Suprapubic skin (tissue), 4 donors: Measurements from ENCODE around the gene SPATA13. TPM values are rescaled to one million over a fixed set of nuclear protein-coding genes. Genes with fewer than 3 reads are reported as not detected.

Experiments
- DNase-seq, 2 donors: peaks; one replicate each; pipeline ENCODE4 v3.0.0-alpha.2; 2019; ENCODE audit warnings: low spot score in 2 of 2
- H3K27ac ChIP-seq: fragments of 200-600 bp; sonication (generic); one replicate; pipeline ENCODE4 v1.5.1; 2019
- H3K27me3 ChIP-seq: fragments of 200-600 bp; sonication (generic); one replicate; pipeline ENCODE4 v1.5.1; 2019
- H3K36me3 ChIP-seq: fragments of 200-600 bp; sonication (generic); one replicate; pipeline ENCODE4 v1.5.1; 2019
- H3K4me1 ChIP-seq: fragments of 200-600 bp; sonication (generic); one replicate; pipeline ENCODE4 v1.5.1; 2019
- H3K4me3 ChIP-seq: fragments of 200-600 bp; sonication (generic); one replicate; pipeline ENCODE4 v1.5.1; 2019; ENCODE audit warnings: mild to moderate bottlenecking
- H3K9me3 ChIP-seq: fragments of 200-600 bp; sonication (generic); one replicate; pipeline ENCODE4 v1.5.1; 2019
- EP300 ChIP-seq: sonication (generic); formaldehyde crosslinking; IDR thresholded peaks from one replicate; pipeline ENCODE4 v1.6.1; 2017; ENCODE audit warnings: antibody characterized with exemption
- POLR2A ChIP-seq, 2 donors: fragments of 450-650 bp; IDR thresholded peaks; one replicate each; pipeline ENCODE4 v1.6.1; 2017; ENCODE audit warnings: antibody characterized with exemption in 2 of 2, mild to moderate bottlenecking in 2 of 2, moderate library complexity in 2 of 2
- POLR2AphosphoS5 ChIP-seq, 3 donors: sonication (generic); formaldehyde crosslinking; IDR thresholded peaks; one replicate each; pipeline ENCODE4 v1.6.1; 2017; ENCODE audit warnings: antibody characterized with exemption in 3 of 3
- WGBS: methylation state at CpG from one replicate; pipeline ENCODE4 v1.1.5; 2018; 5-methylcytosine and 5-hydroxymethylcytosine counted together
- total RNA-seq, 4 donors: library from RNA; depleted of rRNA; stranded (reverse); fragments of >200 nt; gene quantifications; one replicate each; pipeline ENCODE4 v1.1.0, GENCODE V29; 2016
- TF ChIP-seq, protein P1 (sequence below), 2 donors: fragments of 200-600 bp in 1 of 2; fragments of 450-650 bp in 1 of 2; sonication (generic) in 1 of 2; IDR thresholded peaks; one replicate each; pipeline ENCODE4 v1.5.1; 2016 to 2019; ENCODE audit warnings: antibody characterized with exemption in 2 of 2, mild to moderate bottlenecking in 1 of 2, moderate library complexity in 1 of 2

The SPATA13 gene
- total RNA-seq, 4 donors from 2014 or later = 26.5 to 64.2 (median 31.6) TPM

GRCh38 chr13:24167666-24168391, 7.3 kb downstream of the SPATA13 start:
- H3K9me3 ChIP-seq = no peaks in the 10 kb centered on the region
- peaks cover 3% of the 10 kb centered on the region for H3K36me3 ChIP-seq
- no peak overlapping the region for H3K27ac ChIP-seq
- H3K4me1 ChIP-seq = peaks cover 11% of the 10 kb centered on the region
- no peak overlapping the region for H3K4me3 ChIP-seq
- WGBS = 58% methylated on average over 6 of the region's 6 CpGs
- DNase-seq = no peak
- no peaks in the 10 kb centered on the region for H3K27me3 ChIP-seq
- TF ChIP-seq, protein P1, sequence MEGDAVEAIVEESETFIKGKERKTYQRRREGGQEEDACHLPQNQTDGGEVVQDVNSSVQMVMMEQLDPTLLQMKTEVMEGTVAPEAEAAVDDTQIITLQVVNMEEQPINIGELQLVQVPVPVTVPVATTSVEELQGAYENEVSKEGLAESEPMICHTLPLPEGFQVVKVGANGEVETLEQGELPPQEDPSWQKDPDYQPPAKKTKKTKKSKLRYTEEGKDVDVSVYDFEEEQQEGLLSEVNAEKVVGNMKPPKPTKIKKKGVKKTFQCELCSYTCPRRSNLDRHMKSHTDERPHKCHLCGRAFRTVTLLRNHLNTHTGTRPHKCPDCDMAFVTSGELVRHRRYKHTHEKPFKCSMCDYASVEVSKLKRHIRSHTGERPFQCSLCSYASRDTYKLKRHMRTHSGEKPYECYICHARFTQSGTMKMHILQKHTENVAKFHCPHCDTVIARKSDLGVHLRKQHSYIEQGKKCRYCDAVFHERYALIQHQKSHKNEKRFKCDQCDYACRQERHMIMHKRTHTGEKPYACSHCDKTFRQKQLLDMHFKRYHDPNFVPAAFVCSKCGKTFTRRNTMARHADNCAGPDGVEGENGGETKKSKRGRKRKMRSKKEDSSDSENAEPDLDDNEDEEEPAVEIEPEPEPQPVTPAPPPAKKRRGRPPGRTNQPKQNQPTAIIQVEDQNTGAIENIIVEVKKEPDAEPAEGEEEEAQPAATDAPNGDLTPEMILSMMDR (IDR thresholded peaks at IDR 0.05) = no peak
- TF ChIP-seq POLR2AphosphoS5 (IDR thresholded peaks at IDR 0.05) (no peak), POLR2A (IDR thresholded peaks at IDR 0.05) (no peak), EP300 (no peak)

DNA sequence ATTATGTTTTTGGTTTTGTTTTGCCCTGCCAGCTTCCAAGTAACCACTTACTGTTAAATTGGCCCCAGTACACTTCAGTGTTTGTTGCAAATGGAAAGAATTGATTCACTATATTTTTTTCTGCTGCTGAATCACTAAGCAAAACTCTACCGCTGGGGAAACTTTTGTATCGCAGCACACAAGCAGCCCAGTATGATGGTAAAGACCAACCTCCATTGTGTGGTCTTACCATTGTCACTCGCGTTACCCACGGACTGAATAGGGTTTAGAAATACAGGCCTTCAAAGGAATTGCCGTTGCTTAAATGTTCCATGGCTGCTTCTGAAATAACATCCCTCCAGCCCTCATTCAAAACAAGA, 7.9 kb downstream of the SPATA13 start:
- no peak for TF ChIP-seq POLR2AphosphoS5 (IDR thresholded peaks at IDR 0.05)
- no peak for TF ChIP-seq EP300
- TF ChIP-seq POLR2A (IDR thresholded peaks at IDR 0.05) = no peak
- TF ChIP-seq, protein P1 (IDR thresholded peaks at IDR 0.05) = no peak
- Histone ChIP-seq H3K4me3 (no peak overlapping the region), H3K36me3 (peaks cover 3% of the 10 kb centered on the region), H3K4me1 (peaks cover 7% of the 10 kb centered on the region), H3K9me3 (no peaks in the 10 kb centered on the region), H3K27ac (peak overlapping the region; percentile 56), H3K27me3 (no peaks in the 10 kb centered on the region)
- WGBS = 45% methylated on average over 6 of the region's 6 CpGs
- DNase-seq = no peak

DNA sequence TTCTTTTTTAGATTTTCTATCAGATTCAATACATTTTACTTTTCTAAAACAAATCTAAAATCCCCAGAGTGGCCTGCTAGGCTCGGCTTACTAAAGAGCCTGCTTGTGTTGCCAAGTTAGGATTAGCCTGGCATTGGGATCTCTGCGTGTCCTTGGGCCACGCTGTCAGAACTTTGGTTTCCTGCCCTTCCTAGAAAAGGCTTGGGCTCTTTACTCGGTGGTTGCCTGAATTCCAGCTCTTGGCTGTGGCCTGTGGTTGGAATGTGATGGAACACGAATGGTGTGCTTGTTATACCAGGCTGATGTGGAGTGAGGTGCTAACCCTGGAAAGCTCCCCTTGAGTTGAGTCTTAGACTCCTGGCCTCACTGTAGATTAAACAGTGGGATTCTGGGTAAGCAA, 8.5 kb downstream of the SPATA13 start:
- Histone ChIP-seq H3K27ac (peak overlapping the region; percentile 56), H3K9me3 (no peaks in the 10 kb centered on the region), H3K27me3 (no peaks in the 10 kb centered on the region), H3K4me3 (no peak overlapping the region), H3K36me3 (peaks cover 3% of the 10 kb centered on the region), H3K4me1 (peaks cover 13% of the 10 kb centered on the region)
- DNase-seq = no peak
- WGBS = 57% methylated on average over 5 of the region's 5 CpGs
- TF ChIP-seq, protein P1 (IDR thresholded peaks at IDR 0.05) = no peak
- TF ChIP-seq POLR2A (IDR thresholded peaks at IDR 0.05) (no peak), EP300 (no peak), POLR2AphosphoS5 (IDR thresholded peaks at IDR 0.05) (no peak)

DNA sequence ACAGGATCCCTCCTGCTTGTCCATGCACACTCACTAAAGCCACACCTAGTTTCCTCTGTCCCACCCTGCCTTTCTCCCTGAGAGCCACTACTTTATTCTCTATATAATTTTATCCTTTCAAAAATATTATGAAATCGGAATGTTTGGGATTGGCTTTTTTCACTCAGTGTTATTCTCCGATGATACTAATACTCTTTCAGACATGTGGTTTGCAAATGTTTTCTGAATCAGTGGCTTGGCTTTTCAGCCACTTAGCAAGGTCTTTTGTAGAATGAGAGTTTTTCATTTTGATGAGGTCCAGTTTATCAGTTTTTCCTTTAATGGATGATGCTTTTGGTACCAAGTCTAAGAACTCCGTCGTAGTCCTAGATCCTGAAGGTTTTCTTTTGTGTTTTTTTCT, 11.6 kb downstream of the SPATA13 start:
- no peak overlapping the region for H3K4me3 ChIP-seq
- WGBS = 69% methylated on average over 4 of the region's 4 CpGs
- DNase-seq = no peak

GRCh38 chr13:24173795-24174194, 13.3 kb downstream of the SPATA13 start:
- H3K4me3 ChIP-seq = no peak overlapping the region
- WGBS = 46% methylated on average over 2 of the region's 2 CpGs
- H3K27ac ChIP-seq = no peak overlapping the region
- TF ChIP-seq POLR2AphosphoS5 (IDR thresholded peaks at IDR 0.05) (no peak), POLR2A (IDR thresholded peaks at IDR 0.05) (no peak), EP300 (no peak)
- TF ChIP-seq, protein P1 (IDR thresholded peaks at IDR 0.05) = no peak
- no peaks in the 10 kb centered on the region for H3K9me3 ChIP-seq
- no peak for DNase-seq
- H3K4me1 ChIP-seq = peaks cover 28% of the 10 kb centered on the region
- no peaks in the 10 kb centered on the region for H3K36me3 ChIP-seq
- no peaks in the 10 kb centered on the region for H3K27me3 ChIP-seq

More for the DNA sequence above, 11.6 kb downstream of the SPATA13 start:
- Histone ChIP-seq H3K9me3 (no peaks in the 10 kb centered on the region), H3K27me3 (no peaks in the 10 kb centered on the region), H3K36me3 (peaks cover 2% of the 10 kb centered on the region), H3K4me1 (peaks cover 29% of the 10 kb centered on the region), H3K27ac (no peak overlapping the region)
- TF ChIP-seq EP300 (no peak), POLR2A (IDR thresholded peaks at IDR 0.05) (no peak)
- TF ChIP-seq, protein P1 (IDR thresholded peaks at IDR 0.05) = no peak
